GM19452 (cell line): Measurements from ENCODE around the gene OR1E1.
"Not testable (repeated sequence)": the region's sequence is repeated elsewhere in the genome, so short reads cannot be mapped to it uniquely, and the experiment has no call there.

Source experiments
- ATAC-seq: cut with Tn5 transposase; IDR thresholded peaks from one replicate; pipeline ENCODE4 v1.9.1; 2021; ENCODE audit not compliant: unreplicated experiment

Gene OR1E1, protein sequence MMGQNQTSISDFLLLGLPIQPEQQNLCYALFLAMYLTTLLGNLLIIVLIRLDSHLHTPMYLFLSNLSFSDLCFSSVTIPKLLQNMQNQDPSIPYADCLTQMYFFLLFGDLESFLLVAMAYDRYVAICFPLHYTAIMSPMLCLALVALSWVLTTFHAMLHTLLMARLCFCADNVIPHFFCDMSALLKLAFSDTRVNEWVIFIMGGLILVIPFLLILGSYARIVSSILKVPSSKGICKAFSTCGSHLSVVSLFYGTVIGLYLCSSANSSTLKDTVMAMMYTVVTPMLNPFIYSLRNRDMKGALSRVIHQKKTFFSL

DNA sequence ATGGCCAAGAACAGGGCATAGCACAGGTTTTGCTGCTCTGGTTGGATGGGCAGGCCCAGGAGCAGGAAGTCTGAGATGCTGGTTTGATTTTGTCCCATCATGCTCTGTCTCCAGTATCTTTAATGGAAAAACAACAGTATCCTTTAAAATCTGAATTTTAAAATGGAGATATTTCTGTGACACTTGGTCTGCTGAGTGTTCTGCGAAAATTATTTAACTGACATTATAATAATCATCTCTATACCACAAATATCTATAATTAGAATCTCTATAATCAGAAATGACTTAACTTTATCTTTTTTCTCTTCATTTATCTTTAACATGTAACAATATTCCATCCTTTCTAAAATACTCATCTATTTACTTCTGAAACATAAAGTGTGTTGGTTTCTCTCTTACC, at the start of gene OR1E1:
Gene OR1E1, minus strand, starts transcription at position 101 of the 400 bp plus-strand sequence. Its CDS starts 0 bp downstream, at position 101.
- ATAC-seq = no peak

DNA sequence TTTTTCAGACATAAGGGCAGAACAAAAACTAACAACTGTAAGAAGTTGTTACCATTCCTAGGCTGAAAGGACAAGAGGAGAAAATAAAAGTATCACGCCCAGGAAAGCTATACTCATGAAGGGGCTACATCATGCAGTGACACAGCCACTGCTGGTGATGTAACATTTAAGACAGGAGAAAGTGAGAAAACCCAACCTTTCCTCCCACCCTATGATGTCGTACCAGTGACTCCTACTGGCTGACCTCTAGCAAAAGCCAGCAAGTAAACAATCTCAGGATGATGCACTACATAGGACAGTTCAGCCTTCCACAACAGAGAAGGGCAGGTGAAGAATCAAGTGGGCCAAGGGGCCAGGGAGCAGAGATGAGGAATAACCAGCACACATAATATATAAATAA, 49.4 kb upstream of the OR1E1 start:
- no peak for ATAC-seq

DNA sequence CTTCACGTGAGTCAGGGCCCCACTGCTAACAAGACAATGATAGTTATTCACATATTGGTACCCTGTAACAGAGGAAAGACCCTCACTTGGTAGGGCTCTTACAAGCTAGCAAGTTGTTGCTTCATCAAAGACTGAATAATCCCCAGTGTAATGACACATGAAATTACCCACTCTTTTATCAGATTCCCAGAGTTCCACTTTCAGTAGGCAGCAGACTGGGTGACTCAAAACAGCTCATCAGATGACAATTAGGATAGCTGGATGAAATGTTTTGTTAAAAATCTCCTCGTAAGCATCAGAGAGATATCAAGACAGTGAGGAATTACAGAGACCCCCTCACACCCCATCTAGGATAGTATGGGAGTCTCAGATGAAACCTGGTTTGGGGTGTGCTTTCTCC, 42.2 kb upstream of the OR1E1 start:
- ATAC-seq = no peak

DNA sequence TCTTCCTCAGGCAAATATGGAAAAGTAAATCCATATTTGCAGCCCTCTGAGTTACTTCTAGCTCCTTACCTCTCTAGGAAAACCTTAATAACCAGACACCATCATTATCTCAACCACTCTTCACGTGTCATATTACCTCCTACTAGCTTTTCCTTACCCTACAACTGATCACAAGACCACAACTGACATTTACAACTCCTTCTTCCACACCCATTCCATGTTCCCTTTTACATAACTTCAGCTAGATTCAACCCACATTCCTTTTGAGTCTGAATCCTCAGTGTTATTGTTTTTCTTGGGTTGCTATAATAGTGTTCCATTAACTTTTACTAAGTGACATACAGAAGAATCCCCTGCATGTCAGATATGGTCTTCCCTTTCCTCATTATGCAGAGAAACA, 40.2 kb upstream of the OR1E1 start:
- no peak for ATAC-seq

DNA sequence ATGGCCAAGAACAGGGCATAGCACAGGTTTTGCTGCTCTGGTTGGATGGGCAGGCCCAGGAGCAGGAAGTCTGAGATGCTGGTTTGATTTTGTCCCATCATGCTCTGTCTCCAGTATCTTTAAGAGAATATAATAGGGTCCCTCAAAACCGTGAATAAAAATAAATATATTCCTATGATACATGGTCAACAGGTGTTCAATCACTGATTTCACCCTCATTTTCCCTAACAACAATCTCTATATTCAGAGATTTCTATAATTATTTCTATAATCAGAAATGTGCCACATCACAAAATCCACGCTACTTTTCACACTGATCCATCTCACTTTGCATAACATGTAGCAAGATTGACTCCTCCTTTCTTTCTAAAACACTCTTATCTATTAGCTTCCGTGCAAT, 35.5 kb upstream of the OR1E1 start, which contains the start of gene OR1E2:
Gene OR1E2, minus strand, starts transcription at position 101 of the 400 bp plus-strand sequence. Its CDS starts 0 bp downstream, at position 101.
- ATAC-seq = no peak

DNA sequence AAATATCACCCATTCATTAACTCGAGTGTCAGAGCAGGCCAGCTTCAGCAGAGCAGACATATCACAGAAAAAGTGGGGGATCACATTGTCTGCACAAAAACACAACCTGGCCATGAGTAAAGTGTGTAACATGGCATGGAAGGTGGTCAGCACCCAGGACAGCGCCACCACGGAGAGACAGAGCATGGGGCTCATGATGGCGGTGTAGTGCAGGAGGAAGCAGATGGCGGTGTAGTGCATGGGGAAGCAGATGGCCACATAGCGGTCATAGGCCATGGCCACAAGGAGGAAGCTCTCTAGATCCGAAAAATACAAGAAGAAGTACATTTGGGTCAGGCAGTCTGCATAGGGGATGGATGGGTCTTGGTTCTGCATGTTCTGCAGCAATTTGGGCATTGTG, 35.0 kb upstream of the OR1E1 start:
- not testable (repeated sequence) for ATAC-seq

DNA sequence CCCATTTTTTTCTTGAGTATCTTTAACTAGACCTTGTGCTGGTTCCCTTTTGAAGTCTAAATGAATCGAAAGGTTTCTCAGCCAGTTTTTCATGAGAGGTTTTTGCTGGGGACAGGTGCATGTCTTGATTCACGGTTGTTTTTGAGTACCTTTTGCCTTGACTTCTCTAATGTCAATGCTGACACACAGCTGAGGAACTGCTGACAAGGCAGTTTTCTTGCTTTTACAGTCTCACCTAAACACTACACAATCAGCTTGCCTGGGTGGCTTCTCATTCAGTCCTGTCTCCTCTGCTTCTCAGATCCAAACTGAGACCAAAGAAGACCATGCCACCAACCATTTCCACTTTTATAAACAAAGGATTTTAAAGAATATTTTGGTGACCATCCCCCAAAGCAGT, 20.0 kb upstream of the OR1E1 start:
- ATAC-seq = no peak

DNA sequence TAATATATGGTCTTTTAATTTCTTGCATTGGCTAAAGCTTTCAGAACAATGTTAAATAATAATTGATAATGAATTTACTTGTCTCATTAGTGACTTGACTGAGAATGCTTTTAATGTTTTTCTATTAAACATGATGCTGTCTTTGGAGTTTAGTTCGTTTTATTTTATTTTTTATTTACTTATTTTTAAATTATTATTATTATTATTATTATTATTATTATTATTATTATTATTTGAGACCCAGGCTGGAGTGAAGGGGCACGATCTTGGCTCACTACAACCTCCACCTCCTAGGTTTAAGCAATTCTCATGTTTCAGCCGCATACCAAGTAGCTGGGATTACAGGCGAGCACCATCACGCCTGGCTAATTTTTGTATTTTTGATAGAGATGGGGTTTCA, 17.4 kb upstream of the OR1E1 start:
- no peak for ATAC-seq

DNA sequence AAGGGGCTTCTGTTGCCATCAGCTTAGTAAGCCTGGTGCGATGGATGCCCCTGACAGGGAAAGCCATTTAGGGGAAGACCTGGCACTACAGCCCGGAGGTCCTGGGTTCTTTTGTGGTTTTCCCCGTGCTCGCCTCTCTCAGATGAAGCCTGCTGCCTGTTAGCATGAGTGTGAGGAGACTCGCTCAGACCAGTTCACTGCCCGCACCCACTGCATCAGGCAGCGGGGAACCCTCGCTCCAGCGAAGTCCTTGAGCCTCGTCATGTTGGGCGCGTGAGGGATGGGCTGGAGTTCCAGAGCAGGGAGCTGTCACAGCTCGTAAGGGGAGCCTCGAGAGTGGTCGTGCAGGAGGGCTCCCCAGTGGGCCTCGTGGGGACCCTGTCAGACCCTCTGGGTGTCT, 14.0 kb upstream of the OR1E1 start:
- ATAC-seq = not testable (repeated sequence)

DNA sequence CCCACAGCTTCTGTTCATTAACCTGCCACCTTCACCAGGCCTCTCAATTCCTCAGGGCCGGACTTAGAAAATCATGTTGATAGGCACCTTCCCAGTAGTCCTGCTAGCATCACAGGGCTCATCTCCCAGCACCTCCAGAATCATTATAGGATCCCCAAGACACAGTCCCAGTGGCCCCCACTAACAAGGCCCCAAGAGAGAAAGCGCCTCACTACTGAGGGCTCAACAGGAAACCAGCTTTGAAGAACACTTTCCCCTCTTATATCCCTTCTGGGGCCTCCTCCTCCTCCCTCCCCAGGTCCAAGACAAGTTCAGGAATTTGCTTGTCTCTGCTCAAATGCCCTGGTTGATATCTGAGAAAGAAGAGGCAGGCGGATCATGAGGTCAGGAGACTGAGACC, 12.9 kb upstream of the OR1E1 start, which contains the start of gene OR3A3:
Gene OR3A3, plus strand, starts transcription at position 301 of the 400 bp plus-strand sequence.
- ATAC-seq = no peak

DNA sequence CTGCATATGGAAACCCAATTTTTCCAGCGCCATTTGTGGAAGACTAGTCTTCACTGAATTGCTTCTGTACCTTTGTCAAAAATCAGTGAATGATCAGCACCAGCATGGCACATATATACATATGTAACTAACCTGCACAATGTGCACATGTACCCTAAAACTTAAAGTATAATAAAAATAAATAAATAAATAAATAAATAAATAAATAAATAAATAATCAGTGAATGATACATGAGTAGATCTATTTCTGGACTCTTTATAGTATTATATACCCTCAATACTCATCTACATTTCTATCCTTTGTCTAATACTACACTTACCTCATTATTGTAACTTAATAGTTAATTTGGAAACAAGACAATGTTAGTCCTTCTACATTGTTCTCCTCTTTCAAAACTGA, 5.6 kb upstream of the OR1E1 start:
- ATAC-seq = not testable (repeated sequence)

DNA sequence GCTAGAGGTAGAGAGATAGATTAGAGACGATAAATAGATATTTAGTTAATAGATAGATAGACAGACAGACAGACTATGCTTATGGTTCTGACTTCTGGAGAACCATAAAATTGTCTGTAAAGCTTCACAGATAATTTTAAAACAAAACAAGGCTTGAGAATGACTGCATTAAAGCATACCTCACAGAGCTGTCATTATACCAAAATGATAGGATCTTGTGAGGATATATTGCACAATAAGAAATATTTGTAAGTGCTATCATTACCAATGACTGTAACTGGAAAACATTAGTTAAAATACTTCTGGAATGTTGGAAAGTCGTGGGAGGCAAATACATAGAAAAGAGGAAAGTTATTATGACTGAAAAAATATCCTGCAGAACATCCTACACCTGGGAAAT, 3.6 kb upstream of the OR1E1 start:
- no peak for ATAC-seq

DNA sequence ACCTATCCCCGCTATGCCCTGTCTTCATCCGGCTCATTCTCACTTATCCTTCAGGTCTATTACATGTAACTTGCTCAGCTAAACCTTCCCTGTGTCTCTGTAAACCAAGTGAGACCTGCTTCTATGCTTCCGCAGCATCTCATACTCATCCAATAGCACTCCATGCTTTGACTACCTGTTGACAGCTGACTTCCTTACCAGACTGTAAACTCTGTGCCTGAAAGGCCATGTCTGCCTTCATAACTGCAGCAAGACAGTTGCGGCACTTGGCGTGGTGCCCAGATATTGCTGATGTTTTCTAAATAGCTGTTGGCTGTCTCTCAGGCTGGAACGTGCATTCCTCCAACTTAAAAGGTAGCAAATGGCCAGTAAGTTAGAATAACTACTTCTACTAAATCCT, 1.8 kb upstream of the OR1E1 start:
- ATAC-seq = no peak

DNA sequence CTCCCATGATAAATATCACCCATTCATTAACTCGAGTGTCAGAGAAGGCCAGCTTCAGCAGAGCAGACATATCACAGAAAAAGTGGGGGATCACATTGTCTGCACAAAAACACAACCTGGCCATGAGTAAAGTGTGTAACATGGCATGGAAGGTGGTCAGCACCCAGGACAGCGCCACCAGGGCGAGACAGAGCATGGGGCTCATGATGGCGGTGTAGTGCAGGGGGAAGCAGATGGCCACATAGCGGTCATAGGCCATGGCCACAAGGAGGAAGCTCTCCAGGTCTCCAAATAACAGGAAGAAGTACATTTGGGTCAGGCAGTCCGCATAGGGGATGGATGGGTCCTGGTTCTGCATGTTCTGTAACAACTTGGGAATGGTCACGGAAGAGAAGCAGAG, 409 bp downstream of the OR1E1 start:
- ATAC-seq = not testable (repeated sequence)

DNA sequence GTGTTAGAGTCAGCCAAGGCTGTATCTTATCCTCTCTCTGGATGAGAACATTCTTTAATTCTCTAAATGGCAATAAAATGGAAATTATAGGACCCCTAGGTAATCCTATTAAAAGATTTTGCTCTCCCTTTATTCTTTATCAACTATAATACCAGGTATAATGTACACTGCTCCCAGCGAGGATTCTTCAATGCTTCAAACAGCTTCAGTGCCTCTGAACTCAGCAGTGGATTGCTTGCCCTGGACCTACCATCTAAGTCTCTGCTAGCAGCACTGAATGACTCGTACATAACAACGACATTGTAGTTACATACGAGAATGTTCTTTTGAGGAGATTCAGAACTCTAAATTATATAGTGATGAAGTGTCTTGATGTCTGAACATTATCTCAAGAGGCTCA, 8.4 kb downstream of the OR1E1 start:
- no peak for ATAC-seq

DNA sequence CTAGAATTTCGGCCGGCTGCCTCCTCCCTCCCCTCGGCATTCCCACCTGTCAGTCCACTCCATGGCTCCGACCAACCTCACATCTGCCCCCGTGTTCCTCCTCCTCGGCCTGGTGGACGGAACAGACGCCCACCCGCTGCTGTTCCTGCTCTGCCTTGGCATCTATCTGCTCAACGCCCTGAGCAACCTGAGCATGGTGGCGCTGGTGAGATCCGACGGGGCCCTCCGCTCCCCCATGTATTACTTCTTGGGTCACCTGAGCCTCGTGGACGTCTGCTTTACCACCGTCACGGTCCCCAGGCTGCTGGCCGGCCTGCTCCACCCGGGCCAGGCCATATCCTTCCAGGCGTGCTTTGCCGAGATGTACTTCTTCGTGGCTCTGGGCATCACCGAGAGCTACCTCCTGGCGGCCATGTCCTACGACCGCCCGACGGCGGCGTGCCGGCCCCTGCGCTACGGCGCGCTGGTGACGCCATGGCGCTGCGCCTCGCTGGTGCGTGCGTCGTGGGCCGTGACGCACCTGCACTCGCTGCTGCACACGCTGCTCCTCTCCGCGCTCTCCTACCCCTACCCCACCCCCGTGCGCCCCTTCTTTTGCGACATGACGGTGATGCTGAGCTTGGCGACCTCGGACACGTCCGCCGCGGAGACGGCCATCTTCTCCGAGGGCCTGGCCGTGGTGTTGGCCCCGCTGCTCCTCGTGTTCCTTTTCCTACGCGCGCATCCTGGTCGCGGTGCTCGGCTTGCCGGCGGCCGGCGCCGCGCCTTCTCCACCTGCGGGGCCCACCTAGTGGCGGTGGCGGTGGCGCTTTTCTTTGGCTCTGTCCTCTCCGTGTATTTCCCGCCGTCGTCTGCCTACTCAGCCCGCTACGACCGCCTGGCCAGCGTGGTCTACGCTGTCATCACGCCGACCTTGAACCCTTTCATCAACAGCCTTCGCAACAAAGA, 12.1 kb downstream of the OR1E1 start, which contains the start of gene OR3A2:
Gene OR3A2, minus strand, starts transcription at position 440 of the 948 bp plus-strand sequence.
- ATAC-seq = no peak

DNA sequence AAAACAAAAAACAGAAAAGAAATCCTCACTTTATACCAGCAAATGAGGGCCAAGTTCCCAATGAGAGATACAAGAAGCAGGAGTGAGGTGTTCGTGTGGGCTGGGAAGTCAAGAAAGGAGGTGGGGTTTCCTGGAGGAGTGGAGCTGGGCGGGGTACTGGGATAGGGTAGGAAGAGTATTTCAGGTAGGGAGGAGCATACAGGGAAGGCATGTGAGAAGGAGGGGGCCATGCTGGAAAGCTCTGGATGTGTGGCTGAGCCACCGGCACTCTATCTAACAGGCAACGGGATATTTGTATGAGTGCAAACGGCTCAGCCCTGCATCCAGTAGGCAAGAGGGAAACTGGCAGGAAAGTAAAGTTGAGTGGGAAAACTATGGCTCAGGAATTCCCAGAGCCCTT, 16.3 kb downstream of the OR1E1 start:
- ATAC-seq = no peak

DNA sequence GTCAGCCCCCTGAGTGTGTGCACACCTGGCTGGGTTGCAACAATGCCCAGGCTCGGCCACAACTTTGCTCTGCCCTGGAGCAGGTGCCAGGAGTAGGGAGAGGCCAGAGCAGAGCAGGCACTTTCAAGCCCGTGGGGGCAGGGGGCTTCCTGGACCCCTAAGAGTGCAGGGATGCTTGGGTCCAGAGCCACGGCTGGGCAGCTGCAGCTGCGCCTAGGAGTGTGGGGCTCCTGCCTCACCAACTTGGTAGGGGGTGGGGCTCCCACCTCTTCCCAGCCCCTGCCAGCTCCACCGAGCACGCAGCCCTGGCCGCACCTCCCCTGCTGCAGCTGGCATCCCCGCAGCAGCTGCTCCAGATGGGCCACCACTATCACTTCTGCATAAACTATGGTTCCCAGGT, 19.9 kb downstream of the OR1E1 start:
- no peak for ATAC-seq

DNA sequence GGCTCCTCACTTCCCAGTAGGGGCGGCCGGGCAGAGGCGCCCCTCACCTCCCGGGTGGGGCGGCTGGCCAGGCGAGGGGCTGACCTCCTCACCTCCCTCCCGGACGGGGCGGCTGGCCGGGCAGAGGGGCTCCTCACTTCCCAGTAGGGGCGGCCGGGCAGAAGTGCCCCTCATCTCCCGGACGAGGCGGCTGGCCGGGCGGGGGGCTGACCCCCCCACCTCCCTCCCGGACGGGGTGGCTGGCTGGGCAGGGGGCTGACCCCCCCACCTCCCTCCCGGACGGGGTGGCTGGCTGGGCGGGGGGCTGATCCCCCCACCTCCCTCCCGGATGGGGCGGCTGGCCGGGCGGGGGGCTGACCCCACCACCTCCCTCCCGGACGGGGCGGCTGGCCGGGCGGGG, 27.0 kb downstream of the OR1E1 start:
- not testable (repeated sequence) for ATAC-seq
